DMS 273 (cell line): ENCODE results near the gene TEX264.

ENCODE experiments used
- DNase-seq: peaks from one replicate; lab custom pipeline; 2025; ENCODE audit not compliant: unreplicated experiment; lab: John Stamatoyannopoulos, UW

Gene TEX264

GRCh38 chr3:51692980-51693395 lies 21.9 kb downstream of the TEX264 start:
- DNase-seq = no peak

- no peak for DNase-seq
Observed at GRCh38 chr3:51696954-51697353, 25.9 kb downstream of the TEX264 start.

GRCh38 chr3:51698209-51698608 lies 27.2 kb downstream of the TEX264 start:
- no peak for DNase-seq

GRCh38 chr3:51700403-51700802 lies 29.4 kb downstream of the TEX264 start:
- DNase-seq = no peak

GRCh38 chr3:51702156-51702555 lies 31.1 kb downstream of the TEX264 start:
- DNase-seq = no peak

GRCh38 chr3:51703068-51703760 lies 32.2 kb downstream of the TEX264 start:
- DNase-seq = no peak

- no peak for DNase-seq
Observed at GRCh38 chr3:51703761-51704510, 32.9 kb downstream of the TEX264 start.

GRCh38 chr3:51704511-51704950 lies 33.5 kb downstream of the TEX264 start:
- no peak for DNase-seq

GRCh38 chr3:51705276-51706020 lies 34.4 kb downstream of the TEX264 start:
- no peak for DNase-seq

GRCh38 chr3:51706021-51706485 lies 35.0 kb downstream of the TEX264 start:
- DNase-seq = peak; percentile 12

GRCh38 chr3:51706788-51707731 lies 36.0 kb downstream of the TEX264 start, which contains the start of gene GRM2:
TSS of gene GRM2 (plus strand) at chr3:51707068. CDS start at chr3:51708984, 1,916 bp downstream.
- DNase-seq = peak; percentile 92

- DNase-seq = no peak
Observed at GRCh38 chr3:51708216-51708845, 37.3 kb downstream of the TEX264 start.

GRCh38 chr3:51709004-51709420 lies 38.0 kb downstream of the TEX264 start:
- no peak for DNase-seq

- no peak for DNase-seq
Observed at GRCh38 chr3:51709675-51710074, 38.6 kb downstream of the TEX264 start.

- peak; percentile 53 for DNase-seq
Observed at GRCh38 chr3:51710631-51711351, 39.7 kb downstream of the TEX264 start.

GRCh38 chr3:51711352-51712037 lies 40.4 kb downstream of the TEX264 start:
- no peak for DNase-seq

- DNase-seq = no peak
Observed at GRCh38 chr3:51712038-51712420, 41.0 kb downstream of the TEX264 start.

- no peak for DNase-seq
Observed at GRCh38 chr3:51712511-51712931, 41.5 kb downstream of the TEX264 start.

- no peak for DNase-seq
Observed at GRCh38 chr3:51712963-51713362, 41.9 kb downstream of the TEX264 start.
